ENCODE data around the gene PWWP2B.
A peak's percentile ranks its signal among the peaks of the same experiment; 100 is the strongest.

Gene PWWP2B

GRCh38 chr10:132408367-132408781, 11.4 kb downstream of the PWWP2B start:
- peak; percentile 75 for DNase-seq

DNA sequence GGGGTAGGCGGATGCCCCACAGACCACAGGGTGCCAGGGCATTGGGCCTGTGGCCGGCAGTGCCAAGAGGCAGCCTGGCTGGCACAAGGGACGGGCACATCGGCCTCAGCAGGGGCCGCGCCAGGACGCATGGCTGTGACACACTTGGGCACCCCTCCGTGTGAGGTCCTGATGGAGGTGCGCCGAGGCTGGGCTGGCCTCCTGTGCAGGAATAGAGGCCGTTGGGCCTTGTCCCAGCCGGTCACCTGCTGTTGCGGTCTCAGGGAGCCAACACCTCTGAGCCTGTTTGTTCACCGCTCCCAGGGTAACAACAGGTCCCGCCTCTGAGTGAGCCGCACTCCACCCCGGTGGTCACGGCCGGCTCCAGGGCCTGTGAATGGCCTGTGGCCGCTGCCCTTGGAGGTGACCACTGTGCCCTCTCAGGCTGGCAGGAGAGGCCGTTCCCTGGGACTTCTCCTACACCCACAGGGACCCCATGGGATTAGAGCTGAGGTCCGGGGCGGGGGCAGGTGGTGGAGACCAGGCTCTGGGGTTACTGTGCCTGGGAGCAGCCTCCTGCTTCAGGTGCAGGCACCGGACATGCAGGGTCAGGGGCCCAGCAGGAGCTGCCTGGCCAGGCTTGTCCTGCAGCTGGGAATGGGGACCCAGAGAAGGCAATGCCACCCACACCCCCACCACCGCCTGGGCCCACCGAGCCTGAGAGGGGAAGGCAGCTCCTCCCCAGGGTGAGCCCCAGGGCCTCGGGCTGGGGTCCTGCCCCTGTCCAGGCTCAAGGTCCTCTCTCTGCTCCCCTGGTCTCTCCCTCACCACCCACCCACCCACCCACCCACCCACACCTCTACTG, 12.0 kb downstream of the PWWP2B start:
- DNase-seq = peak; percentile 68

- no peak for DNase-seq
These were observed 12.6 kb downstream of the PWWP2B start for GRCh38 chr10:132409667-132410028.

DNA sequence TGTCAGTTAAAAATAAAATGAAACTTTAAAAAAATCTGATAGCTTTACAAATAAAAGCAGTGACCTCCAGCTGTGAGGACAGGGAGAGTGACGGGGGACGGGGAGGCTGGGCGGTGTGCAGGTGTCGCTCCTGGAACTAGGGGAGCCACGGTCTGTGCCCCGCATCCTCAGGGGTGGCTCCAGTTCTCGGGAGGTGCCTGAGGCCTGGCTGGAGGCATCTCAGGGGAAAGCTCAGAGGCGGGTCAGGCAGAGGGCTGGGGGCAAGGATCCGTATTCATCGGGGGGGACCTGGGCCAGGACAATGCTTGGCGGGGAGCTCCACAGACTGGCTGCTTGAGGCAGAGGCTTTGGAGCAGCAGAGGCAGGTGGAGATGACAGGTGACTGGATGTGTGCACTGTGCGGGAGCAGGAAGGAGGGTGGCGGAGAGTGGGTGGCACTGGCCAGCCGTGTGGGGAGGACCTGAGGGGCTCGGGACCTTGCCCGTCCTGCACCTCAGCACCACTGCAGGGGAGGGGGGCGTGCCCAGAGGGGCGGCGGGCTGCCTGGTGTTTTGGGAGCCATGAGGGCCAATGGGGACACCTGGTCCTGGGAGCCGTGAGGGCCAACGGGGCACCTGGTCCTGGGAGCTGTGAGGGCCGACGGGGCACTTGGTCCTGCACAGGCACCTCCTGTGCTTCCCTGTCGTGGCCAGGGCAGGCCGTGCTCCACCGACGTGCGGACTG, 13.2 kb downstream of the PWWP2B start:
- no peak for DNase-seq

DNA sequence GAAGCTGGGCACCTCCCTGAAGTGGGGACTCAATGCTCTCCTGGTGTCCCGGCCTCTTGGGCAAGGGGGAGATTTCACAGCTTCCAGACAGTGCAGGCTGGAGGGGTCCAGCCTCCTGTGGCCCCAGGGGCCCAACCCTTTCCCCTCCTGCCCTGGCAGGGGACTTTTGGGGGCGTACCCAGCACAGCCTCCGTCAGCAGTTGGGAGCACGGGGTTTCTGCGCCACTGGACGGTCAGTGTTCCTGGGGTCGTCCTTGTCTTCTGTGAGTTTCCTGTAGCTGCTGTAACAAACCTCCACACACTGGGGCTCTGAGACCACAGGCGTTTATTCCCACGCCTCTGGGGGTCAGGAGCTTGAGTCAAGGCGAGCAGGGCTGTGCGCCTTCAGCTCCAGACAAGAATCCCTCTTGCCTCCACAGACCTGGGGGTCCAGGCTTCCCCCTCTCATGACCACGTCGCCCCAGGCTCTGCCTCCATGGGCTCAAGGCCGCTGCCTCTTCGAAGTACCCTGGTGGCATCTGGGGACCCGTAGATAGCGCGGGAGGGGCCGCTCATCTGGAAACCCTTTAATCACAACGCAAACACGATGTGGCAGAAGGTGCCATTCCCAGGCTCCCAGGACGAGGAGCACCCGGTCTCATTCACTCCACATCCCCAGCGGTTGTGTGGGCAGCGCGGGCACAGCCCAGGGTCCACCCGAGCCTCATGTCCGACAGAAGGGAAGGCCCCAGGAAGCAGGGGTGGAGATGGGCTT, 14.0 kb downstream of the PWWP2B start:
- DNase-seq = no peak

DNA sequence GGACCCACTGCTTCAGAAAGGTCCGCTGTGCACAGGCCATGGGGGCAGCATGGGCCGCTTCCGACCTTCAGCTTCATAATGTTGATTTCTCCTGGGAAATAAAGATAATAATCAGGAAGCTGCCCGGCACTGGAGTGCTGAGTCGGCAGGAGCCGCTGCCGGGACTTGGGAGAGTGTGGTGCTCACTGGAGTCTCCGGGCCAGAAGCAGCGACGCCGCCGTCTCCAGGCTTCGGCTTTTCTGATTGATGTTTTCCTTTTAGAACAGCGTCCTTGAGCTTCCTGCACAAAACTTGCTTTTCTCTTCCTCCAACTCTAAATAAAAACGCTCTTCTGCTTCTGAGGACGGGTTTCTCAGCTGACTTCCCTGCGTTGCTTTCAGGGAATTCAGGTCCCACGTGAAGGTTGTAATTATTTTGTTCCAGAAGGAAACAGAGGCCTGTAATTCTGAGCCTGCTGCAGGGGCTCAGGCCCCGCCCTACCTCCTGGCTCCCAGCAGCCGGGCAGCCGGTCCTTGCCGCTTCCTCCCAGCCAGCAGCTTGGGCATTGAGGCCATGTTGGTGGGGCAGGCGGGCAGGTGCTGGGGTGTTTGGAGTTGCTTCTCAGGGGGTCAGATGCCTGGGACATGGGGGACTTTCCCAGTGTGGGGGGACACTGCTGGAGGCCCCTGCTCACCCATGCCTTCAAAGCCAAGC, 14.7 kb downstream of the PWWP2B start:
- DNase-seq = no peak

GRCh38 chr10:132412316-132413192, 15.6 kb downstream of the PWWP2B start:
- DNase-seq = no peak

GRCh38 chr10:132413226-132414205, 16.5 kb downstream of the PWWP2B start:
- DNase-seq = no peak

- DNase-seq = no peak
These were observed 17.5 kb downstream of the PWWP2B start for GRCh38 chr10:132414402-132415016.

DNA sequence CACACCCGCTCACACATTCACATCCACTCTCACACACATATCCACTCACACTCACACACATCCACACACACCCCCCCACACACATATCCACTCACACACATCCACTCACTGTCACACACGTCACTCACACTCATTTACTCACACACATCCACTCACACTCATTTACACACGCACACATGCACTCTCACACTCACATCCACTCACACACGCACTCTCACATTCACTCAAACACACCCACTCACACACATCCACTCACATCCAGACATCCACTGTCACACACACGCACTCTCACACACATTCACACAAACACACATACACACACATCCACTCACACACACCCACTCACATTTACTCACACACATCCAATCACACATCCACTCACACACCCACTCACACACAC, 18.3 kb downstream of the PWWP2B start:
- DNase-seq = no peak

- DNase-seq = no peak
These were observed 19.0 kb downstream of the PWWP2B start for GRCh38 chr10:132415956-132416355.

DNA sequence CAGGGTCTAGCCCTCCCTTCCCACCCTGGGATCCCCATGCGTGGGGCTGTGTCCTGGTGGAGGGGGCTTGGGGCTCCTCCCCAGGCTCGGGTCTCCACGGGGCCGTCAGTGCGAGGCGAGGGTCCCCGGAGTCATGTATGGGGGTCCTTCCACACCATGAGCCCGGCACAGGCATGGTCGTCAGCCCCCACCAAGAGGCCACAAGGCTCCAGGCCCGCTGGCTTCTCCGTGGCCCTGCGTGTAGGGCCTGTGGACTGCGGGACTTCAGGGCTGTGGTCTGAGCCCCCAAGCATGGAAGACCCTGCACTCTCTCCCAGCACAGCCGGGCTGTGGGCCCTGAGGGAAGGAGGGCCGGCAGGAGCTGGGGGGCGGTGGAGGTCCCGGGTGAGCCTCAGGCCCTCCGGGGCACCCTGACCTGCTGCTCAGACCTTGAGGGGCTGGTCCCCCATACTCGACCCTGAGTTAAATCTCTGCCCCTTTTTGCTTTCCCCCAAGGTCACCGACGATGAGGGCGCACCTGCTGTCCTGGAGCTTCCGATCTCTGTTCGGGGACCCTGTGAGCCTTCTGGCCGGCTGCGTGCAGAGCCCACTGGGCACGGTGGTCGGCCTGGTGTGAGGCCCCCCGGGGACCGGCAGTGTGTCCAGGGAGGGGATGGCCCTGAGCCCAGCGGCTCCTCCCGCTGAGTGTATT, 19.7 kb downstream of the PWWP2B start:
- no peak for DNase-seq

- DNase-seq = no peak
These were observed 20.4 kb downstream of the PWWP2B start for GRCh38 chr10:132417257-132417910.

DNA sequence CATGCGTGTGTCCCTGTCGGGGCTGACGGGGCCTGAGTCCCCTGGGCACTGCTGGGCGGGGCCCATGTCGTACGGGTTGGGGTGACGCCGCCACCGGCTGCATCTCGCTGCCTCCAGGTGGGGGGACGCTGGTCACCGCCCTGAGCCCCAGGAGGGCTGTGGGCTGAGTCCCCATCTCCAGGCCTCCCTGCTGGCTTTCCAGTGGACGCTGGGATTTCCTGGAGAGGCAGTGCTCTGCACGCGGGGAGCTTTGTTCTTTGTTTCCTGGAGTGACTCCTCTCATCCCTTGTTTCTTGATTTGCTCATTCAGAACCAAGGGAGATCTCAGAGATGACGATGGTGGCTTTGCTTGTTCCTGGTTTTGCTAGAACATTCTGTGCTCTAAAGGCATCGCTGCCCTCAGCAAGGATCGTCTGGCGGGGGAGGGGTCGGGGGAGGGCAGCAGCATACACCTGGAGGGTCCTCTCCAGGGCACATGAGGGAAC, 21.0 kb downstream of the PWWP2B start:
- DNase-seq = peak; percentile 24

- peak; percentile 69 for DNase-seq
These were observed 21.8 kb downstream of the PWWP2B start for GRCh38 chr10:132418527-132419416.

GRCh38 chr10:132419538-132420468, 22.8 kb downstream of the PWWP2B start:
- DNase-seq = peak; percentile 34

All from DMS53 (cell line).